Heart left ventricle (tissue), 16 donors: ENCODE results near the gene LZTS2. TPM values are rescaled to one million over a fixed set of nuclear protein-coding genes. Genes with fewer than 3 reads are reported as not detected.

Source experiments
- ATAC-seq, 4 donors: fragments of 200-7000 bp; cut with Tn5 transposase; one replicate each; pipeline ENCODE4 v1.9.1; 2020 to 2022; ENCODE audit warnings: moderate library complexity in 4 of 4, mild to moderate bottlenecking in 3 of 4, moderate number of reproducible peaks in 1 of 4
- DNase-seq, 5 donors: peaks; one replicate each; pipeline ENCODE4 v3.0.0-alpha.2; 2020
- H3K27ac ChIP-seq, 12 donors: fragments of 200-600 bp; sonication (generic) in 4 of 12; one replicate each; pipeline versions ENCODE4 v1.5.0 to v1.8.0; 2016 to 2022; ENCODE audit warnings: mild to moderate bottlenecking in 2 of 12
- H3K27me3 ChIP-seq, 9 donors: fragments of 200-600 bp; sonication (generic) in 2 of 9; one replicate each; pipeline versions ENCODE4 v1.5.1 to v1.8.0; 2016 to 2022; ENCODE audit warnings: mild to moderate bottlenecking in 3 of 9
- H3K36me3 ChIP-seq, 9 donors: fragments of 200-600 bp; sonication (generic) in 2 of 9; one replicate each; pipeline versions ENCODE4 v1.5.0 to v1.8.0; 2018 to 2022; ENCODE audit warnings: mild to moderate bottlenecking in 2 of 9
- H3K4me1 ChIP-seq, 12 donors: fragments of 200-600 bp; sonication (generic) in 4 of 12; one replicate each; pipeline versions ENCODE4 v1.5.0 to v1.8.0; 2016 to 2022; ENCODE audit warnings: mild to moderate bottlenecking in 3 of 12
- H3K4me3 ChIP-seq, 12 donors: fragments of 200-600 bp; sonication (generic) in 4 of 12; one replicate each; pipeline versions ENCODE4 v1.5.0 to v1.8.0; 2017 to 2022; ENCODE audit warnings: mild to moderate bottlenecking in 9 of 12, moderate library complexity in 4 of 12
- H3K9me3 ChIP-seq, 12 donors: fragments of 200-600 bp; sonication (generic) in 4 of 12; one replicate each; pipeline versions ENCODE4 v1.5.0 to v1.8.0; 2016 to 2022; ENCODE audit warnings: mild to moderate bottlenecking in 1 of 12
- CTCF ChIP-seq, 12 donors: fragments of 200-600 bp; sonication (generic) in 4 of 12; IDR thresholded peaks; one replicate each; pipeline versions ENCODE4 v1.5.0 to v1.8.0; 2018 to 2022; ENCODE audit warnings: antibody characterized with exemption in 12 of 12, mild to moderate bottlenecking in 5 of 12
- POLR2A ChIP-seq, 2 donors: fragments of 450-650 bp; IDR thresholded peaks; one replicate each; pipeline ENCODE4 v1.6.1; 2017; ENCODE audit warnings: antibody characterized with exemption in 2 of 2, mild to moderate bottlenecking in 2 of 2, moderate library complexity in 2 of 2
- WGBS, 4 donors: extraction: QIAGEN DNeasy Blood & Tissue Kit in 2 of 4; methylation state at CpG; one replicate each; pipeline versions ENCODE4 v1.1.5 to v1.1.7; 2013 to 2018; 5-methylcytosine and 5-hydroxymethylcytosine counted together
- intact Hi-C, 10 donors: fragments of 100-400 bp; cut with DNase I; formaldehyde crosslinking; loops; one replicate each; pipeline versions ENCODE4 v1.11.1 to v1.14.2; 2022
- polyA plus RNA-seq, 2 donors: library from polyadenylated mRNA; stranded (reverse); fragments of 200-250 nt; gene quantifications; one replicate each; pipeline ENCODE4 v1.2.3, GENCODE V29; 2013
- total RNA-seq, 9 donors: library from RNA; depleted of rRNA in 2 of 9; stranded (reverse); fragments of >200 nt in 2 of 9; fragmentation: NEBNext Ultra II Directional in 3 of 9; extraction: Animal tissue kit (Norgen Biotek cat#: 25700) in 3 of 9; gene quantifications; one replicate each; pipeline versions ENCODE4 v1.1.0 to v1.2.4, GENCODE V29; 2016 to 2023
- donor health status: ischemic (EF 13 %, LVEDD 7.1; RV severe dilation, severe dysfunction).
- donor health status: healthy with polysubstance abuse.
- donor health status: DM: no; HTN: yes; CAD: no.
- donor health status: DM: no; HTN: no; CAD: no.
- donor health status: ischemic (EF 25% LVEDD 6.9; RV normal size, moderate dysfunction).
- donor health status: ischemic (EF 25% LVEDD 5.7; RV mildly dilated, moderate dysfunction).
- donor health status: healthy.
- donor health status: DM: yes; HTN: yes; CAD: no.
- donor health status: ischemic (EF 35%, LVEDD 5.7; RV mildly dilated, moderate dysfunction).
- donor health status: nonischemic (EF 11% LVEDD 7.7; RV severe dilation, severe dysfunction).
- donor health status: DM: yes; HTN: yes; CAD: no.
- donor health status: PGD.
- donor health status: ischemic (EF 29% LVEDD 5.4; RV normal size, mild dysfunction).
- donor health status: nonischemic (EF 23%, LVEDD 6.1; RV moderate dilation, normal function).

LZTS2 gene
- total and polyA plus RNA-seq, 11 donors, result 33.7 to 93.0 (median 40.9) TPM

DNA sequence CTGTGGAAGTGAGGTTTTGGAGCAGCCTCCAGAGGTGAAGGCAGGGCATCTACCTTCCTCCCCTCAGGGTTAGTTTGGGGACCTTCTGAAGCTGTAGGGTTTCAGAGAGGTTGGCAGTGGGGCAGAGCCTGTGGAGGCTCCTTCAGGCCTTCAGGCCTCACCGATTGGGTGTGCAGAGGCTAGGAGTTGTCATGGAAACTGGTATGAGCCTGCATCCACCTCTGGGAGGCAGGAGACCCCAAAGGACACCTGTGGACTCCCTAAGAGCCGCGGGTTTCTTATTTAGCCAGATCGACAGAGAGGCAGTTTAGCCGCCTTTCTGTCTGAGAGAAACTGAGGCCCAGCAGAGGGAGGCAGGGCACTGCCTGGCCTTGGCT is 2.0 kb downstream of the LZTS2 start:
- peaks cover 6 to 44% (median 42%) of the 10 kb centered on the region in 9 donors for H3K36me3 ChIP-seq
- H3K4me1 ChIP-seq, result peaks cover 8 to 82% (median 54%) of the 10 kb centered on the region in 12 donors
- intact Hi-C loops, result no loop called here
- peak overlapping the region; percentile 14 to 100 (median 100) for H3K27ac ChIP-seq
- no peak for DNase-seq
- no peaks in the 10 kb centered on the region for H3K27me3 ChIP-seq
- WGBS, 4 donors, result 42 to 56% (median 50%) methylated on average over 5 of the region's 5 CpGs
- no peaks in the 10 kb centered on the region for H3K9me3 ChIP-seq
- no peak for ATAC-seq
- TF ChIP-seq CTCF (IDR thresholded peaks at IDR 0.05) (no peak), POLR2A (IDR thresholded peaks at IDR 0.05) (no peak)
- peak overlapping the region in 11 of 12 donors; percentile 15 to 99 (median 88) for H3K4me3 ChIP-seq

DNA sequence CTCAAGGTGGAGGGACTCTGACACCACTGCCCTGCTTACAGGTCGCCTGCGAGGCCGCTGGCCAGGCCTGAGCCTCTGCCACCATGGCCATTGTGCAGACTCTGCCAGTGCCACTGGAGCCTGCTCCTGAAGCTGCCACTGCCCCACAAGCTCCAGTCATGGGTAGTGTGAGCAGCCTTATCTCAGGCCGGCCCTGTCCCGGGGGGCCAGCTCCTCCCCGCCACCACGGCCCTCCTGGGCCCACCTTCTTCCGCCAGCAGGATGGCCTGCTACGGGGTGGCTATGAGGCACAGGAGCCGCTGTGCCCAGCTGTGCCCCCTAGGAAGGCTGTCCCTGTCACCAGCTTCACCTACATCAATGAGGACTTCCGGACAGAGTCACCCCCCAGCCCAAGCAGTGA is 2.8 kb downstream of the LZTS2 start:
- H3K36me3 ChIP-seq, result peaks cover 6 to 52% (median 50%) of the 10 kb centered on the region in 9 donors
- 53 to 75% (median 62%) methylated on average over 8 to 11 of the region's 11 CpGs for WGBS, 4 donors
- intact Hi-C loops, result no loop called here

DNA sequence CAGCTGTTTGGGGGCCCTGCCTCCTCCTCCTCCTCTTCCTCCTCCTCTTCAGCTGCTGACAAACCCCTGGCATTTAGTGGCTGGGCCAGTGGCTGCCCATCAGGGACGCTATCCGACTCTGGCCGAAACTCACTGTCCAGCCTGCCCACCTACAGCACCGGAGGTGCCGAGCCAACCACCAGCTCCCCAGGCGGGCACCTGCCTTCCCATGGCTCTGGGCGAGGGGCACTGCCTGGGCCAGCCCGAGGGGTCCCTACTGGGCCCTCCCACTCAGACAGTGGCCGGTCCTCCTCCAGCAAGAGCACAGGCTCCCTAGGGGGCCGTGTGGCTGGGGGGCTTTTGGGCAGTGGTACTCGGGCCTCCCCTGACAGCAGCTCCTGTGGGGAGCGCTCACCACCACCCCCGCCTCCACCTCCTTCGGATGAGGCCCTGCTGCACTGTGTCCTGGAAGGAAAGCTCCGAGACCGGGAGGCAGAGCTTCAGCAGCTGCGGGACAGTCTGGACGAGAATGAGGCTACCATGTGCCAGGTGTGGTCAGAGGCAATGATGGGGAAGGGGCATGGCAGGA is 4.1 kb downstream of the LZTS2 start:
- no peaks in the 10 kb centered on the region for H3K9me3 ChIP-seq
- intact Hi-C loops, result no loop called here
- H3K4me3 ChIP-seq, result no peak overlapping the region
- 88 to 94% (median 93%) methylated on average over 12 to 18 of the region's 18 CpGs for WGBS, 4 donors
- peak overlapping the region in 3 of 12 donors; percentile 14 to 100 (median 82) for H3K27ac ChIP-seq
- peak in 1 of 5 donors; percentile 54 for DNase-seq
- H3K36me3 ChIP-seq, result peaks cover 6 to 52% (median 50%) of the 10 kb centered on the region in 9 donors
- TF ChIP-seq POLR2A (IDR thresholded peaks at IDR 0.05) (no peak), CTCF (IDR thresholded peaks at IDR 0.05) (no peak)
- ATAC-seq, result no peak
- H3K27me3 ChIP-seq, result no peaks in the 10 kb centered on the region
- peaks cover 8 to 82% (median 57%) of the 10 kb centered on the region in 12 donors for H3K4me1 ChIP-seq

More for the DNA sequence above, 2.8 kb downstream of the LZTS2 start:
- DNase-seq (peak in 1 of 5 donors; percentile 43), ATAC-seq (no peak)
- no peak for TF ChIP-seq POLR2A (IDR thresholded peaks at IDR 0.05)
- TF ChIP-seq CTCF (IDR thresholded peaks at IDR 0.05), result no peak
- Histone ChIP-seq H3K4me3 (peak overlapping the region in 1 of 12 donors; percentile 99), H3K27ac (peak overlapping the region in 11 of 12 donors; percentile 93 to 100 (median 100)), H3K9me3 (no peaks in the 10 kb centered on the region), H3K27me3 (no peaks in the 10 kb centered on the region), H3K4me1 (peaks cover 8 to 83% (median 58%) of the 10 kb centered on the region in 12 donors)

DNA sequence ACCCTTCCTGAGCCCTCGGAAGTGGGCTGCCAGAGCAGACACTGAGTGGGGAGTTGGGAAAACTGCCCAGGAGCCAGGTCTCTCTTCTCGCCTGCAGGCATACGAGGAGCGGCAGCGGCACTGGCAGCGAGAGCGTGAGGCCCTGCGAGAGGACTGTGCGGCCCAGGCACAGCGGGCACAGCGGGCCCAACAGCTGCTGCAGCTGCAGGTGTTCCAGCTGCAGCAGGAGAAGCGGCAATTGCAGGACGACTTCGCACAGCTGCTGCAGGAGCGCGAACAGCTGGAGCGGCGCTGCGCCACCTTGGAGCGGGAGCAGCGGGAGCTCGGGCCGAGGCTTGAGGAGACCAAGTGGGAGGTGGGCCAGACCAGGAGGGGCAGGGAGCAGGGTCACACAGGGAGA is 5.8 kb downstream of the LZTS2 start:
- peak overlapping the region in 10 of 12 donors; percentile 11 to 100 (median 63) for H3K27ac ChIP-seq
- H3K36me3 ChIP-seq, result peaks cover 6 to 52% (median 50%) of the 10 kb centered on the region in 9 donors
- no peaks in the 10 kb centered on the region for H3K9me3 ChIP-seq
- no peaks in the 10 kb centered on the region for H3K27me3 ChIP-seq
- intact Hi-C loops, result no loop called here
- H3K4me1 ChIP-seq, result peaks cover 8 to 81% (median 56%) of the 10 kb centered on the region in 12 donors
- WGBS, 4 donors, result 69 to 90% (median 77%) methylated on average over 19 to 23 of the region's 23 CpGs
- no peak for TF ChIP-seq CTCF (IDR thresholded peaks at IDR 0.05)
- TF ChIP-seq POLR2A (IDR thresholded peaks at IDR 0.05), result no peak
- H3K4me3 ChIP-seq, result no peak overlapping the region
- peak in 1 of 5 donors; percentile 68 for DNase-seq
- no peak for ATAC-seq
